ENCODE results near the gene SPHKAP. TPM values are rescaled to one million over a fixed set of nuclear protein-coding genes. Genes with fewer than 3 reads are reported as not detected.
"Not testable (repeated sequence)": the region's sequence is repeated elsewhere in the genome, so short reads cannot be mapped to it uniquely, and the experiment has no call there.

SPHKAP gene, protein sequence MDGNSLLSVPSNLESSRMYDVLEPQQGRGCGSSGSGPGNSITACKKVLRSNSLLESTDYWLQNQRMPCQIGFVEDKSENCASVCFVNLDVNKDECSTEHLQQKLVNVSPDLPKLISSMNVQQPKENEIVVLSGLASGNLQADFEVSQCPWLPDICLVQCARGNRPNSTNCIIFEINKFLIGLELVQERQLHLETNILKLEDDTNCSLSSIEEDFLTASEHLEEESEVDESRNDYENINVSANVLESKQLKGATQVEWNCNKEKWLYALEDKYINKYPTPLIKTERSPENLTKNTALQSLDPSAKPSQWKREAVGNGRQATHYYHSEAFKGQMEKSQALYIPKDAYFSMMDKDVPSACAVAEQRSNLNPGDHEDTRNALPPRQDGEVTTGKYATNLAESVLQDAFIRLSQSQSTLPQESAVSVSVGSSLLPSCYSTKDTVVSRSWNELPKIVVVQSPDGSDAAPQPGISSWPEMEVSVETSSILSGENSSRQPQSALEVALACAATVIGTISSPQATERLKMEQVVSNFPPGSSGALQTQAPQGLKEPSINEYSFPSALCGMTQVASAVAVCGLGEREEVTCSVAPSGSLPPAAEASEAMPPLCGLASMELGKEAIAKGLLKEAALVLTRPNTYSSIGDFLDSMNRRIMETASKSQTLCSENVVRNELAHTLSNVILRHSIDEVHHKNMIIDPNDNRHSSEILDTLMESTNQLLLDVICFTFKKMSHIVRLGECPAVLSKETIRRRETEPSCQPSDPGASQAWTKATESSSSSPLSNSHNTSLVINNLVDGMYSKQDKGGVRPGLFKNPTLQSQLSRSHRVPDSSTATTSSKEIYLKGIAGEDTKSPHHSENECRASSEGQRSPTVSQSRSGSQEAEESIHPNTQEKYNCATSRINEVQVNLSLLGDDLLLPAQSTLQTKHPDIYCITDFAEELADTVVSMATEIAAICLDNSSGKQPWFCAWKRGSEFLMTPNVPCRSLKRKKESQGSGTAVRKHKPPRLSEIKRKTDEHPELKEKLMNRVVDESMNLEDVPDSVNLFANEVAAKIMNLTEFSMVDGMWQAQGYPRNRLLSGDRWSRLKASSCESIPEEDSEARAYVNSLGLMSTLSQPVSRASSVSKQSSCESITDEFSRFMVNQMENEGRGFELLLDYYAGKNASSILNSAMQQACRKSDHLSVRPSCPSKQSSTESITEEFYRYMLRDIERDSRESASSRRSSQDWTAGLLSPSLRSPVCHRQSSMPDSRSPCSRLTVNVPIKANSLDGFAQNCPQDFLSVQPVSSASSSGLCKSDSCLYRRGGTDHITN (N-terminal part only)
- total RNA-seq = 1 to 10 TPM in 4 of 7 donors, under 1 TPM in 3; 0.06 to 8.2 (median 1.1) TPM
- under 1 TPM in 2 of 3 donors, not detected in 1; 0.02 to 0.03 TPM for polyA plus RNA-seq
- long read RNA-seq, donor 1 = 0 reads
- long read RNA-seq, donor 2 = 0 reads

DNA sequence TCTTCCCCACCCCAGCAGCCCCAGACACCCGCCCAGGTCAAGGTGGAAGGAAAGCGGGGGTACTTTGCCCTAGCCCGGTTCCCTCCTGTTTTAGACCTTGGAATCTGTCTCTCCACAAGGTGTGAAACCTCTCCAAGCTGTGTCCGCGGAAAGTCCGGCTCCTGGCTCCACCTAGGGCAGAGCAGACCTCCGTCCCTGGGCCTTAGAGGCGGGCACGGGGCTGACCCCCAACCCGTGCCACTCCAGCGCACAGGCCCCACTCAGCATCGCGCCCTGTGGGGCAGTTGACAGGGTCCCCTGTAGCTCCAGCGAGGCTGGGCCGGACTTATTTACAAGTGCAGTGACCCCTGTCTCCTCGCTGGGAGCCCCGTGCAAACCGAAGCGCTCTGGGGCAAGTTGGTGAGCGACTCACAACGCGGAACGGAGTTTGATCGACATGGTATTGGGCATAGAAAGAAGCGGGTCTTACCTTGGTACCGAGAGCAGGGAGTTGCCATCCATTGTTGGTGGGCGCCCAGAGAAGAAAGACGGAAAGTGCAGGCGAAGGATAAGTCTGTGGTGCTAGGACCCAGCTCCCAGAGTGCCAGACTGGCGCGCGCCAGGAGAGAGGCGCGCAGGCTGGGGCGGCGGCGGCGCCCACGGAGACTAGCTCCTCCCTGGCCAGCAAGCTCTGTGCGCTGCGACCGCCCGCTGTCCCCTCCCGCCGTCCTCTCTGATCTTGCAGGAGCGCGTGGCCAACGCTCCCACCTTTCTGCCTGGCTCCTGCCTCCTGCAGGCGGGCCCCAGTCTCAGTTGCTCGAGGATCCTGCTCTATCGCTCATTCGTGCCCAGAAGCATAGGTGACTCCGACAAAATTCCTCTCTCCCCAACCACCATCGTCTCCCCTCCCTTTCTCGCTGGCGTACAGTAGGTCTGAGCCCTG lies at the start of gene SPHKAP:
Gene SPHKAP, minus strand, starts transcription at position 590 of the 922 bp plus-strand sequence. Its CDS starts 89 bp downstream, at position 501.
- TF ChIP-seq POLR2A (IDR thresholded peaks at IDR 0.05) (no peak), POLR2AphosphoS5 (IDR thresholded peaks at IDR 0.05) (peak in 1 of 3 donors; percentile 19), CTCF (IDR thresholded peaks at IDR 0.05 in 8 of 11, conservative IDR thresholded peaks at IDR 0.05 in 3 of 11) (no peak)
- WGBS, 5 donors = 9 to 18% (median 11%) methylated on average over 35 to 56 of the region's 56 CpGs
- peak; percentile 73 for DNase-seq

GRCh38 chr2:228227466-228227865 lies 46.0 kb upstream of the SPHKAP start:
- Histone ChIP-seq H3K9me3 (peaks cover 0 to 5% (median 0%) of the 10 kb centered on the region in 8 donors), H3K4me3 (no peak overlapping the region), H3K4me1 (no peaks in the 10 kb centered on the region), H3K27ac (no peak overlapping the region), H3K36me3 (no peaks in the 10 kb centered on the region), H3K27me3 (replicated peaks in 1 of 7) (no peaks in the 10 kb centered on the region)
- DNase-seq = no peak
- intact Hi-C loops (cut with DNase I; ENCODE audit: low total_unique reads) = no loop called here
- 78 to 85% (median 81%) methylated on average over 6 of the region's 6 CpGs for WGBS, 5 donors
- no peak for TF ChIP-seq POLR2AphosphoS5 (IDR thresholded peaks at IDR 0.05)
- no peak for TF ChIP-seq POLR2A (IDR thresholded peaks at IDR 0.05)
- no peak for TF ChIP-seq CTCF (IDR thresholded peaks at IDR 0.05 in 8 of 11, conservative IDR thresholded peaks at IDR 0.05 in 3 of 11)

More for the DNA sequence above, at the start of gene SPHKAP:
- peaks cover 0 to 25% (median 15%) of the 10 kb centered on the region in 7 donors for H3K27me3 ChIP-seq (replicated peaks in 1 of 7)
- H3K36me3 ChIP-seq = no peaks in the 10 kb centered on the region
- no peak within 1 kb of the TSS for H3K27ac ChIP-seq
- peaks cover 0 to 41% (median 10%) of the 10 kb centered on the region in 8 donors for H3K9me3 ChIP-seq
- intact Hi-C loops (cut with DNase I; ENCODE audit: low total_unique reads) = no loop called here
- H3K4me3 ChIP-seq = peak within 1 kb of the TSS in 7 of 8 donors; percentile 6 to 62 (median 27)
- H3K4me1 ChIP-seq = peaks cover 0 to 11% (median 0%) of the 10 kb centered on the region in 6 donors

DNA sequence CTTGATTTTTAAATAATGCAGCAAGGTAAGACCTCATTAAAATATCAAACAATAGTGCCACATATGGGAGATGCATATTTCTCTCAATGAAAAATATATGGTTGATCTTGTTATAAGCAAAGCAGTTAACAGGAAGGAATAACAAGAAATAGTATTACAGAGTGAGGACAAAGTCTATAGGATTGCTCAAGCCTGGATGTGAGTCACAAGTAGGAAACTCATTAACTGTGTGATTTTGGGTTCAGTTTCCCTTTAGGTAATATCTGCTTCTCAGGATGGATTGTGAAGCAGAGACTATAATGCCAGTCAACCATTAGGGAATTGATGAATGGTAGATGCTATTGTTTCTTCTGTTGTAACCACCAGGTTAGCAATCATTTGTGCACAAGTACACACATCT lies 42.9 kb upstream of the SPHKAP start:
- Histone ChIP-seq H3K36me3 (no peaks in the 10 kb centered on the region), H3K4me3 (no peak overlapping the region), H3K9me3 (peaks cover 0 to 5% (median 0%) of the 10 kb centered on the region in 8 donors), H3K27ac (no peak overlapping the region), H3K4me1 (no peaks in the 10 kb centered on the region), H3K27me3 (replicated peaks in 1 of 7) (no peaks in the 10 kb centered on the region)
- intact Hi-C loops (cut with DNase I; ENCODE audit: low total_unique reads) = no loop called here
- TF ChIP-seq POLR2AphosphoS5 (IDR thresholded peaks at IDR 0.05) = no peak
- no peak for TF ChIP-seq POLR2A (IDR thresholded peaks at IDR 0.05)
- no peak for TF ChIP-seq CTCF (IDR thresholded peaks at IDR 0.05 in 8 of 11, conservative IDR thresholded peaks at IDR 0.05 in 3 of 11)
- DNase-seq = no peak

DNA sequence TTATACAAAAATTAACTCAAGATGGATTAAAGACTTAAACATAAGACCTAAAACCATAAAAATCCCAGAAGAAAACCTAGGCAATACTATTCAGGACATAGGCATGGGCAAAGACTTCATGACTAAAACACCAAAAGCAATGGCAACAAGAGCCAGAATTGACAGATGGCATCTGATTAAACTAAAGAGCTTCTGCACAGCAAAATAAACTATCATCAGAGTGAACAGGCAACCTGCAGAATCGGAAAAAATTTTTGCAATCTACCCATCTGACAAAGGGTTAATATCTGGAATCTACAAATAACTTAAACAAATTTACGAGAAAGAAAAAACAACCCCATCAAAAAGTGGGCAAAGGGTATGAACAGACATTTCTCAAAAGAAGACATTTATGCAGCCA lies 37.1 kb upstream of the SPHKAP start:
- H3K27me3 ChIP-seq (replicated peaks in 1 of 7); H3K4me1 ChIP-seq; H3K36me3 ChIP-seq; H3K4me3 ChIP-seq; H3K27ac ChIP-seq; intact Hi-C loops (cut with DNase I; ENCODE audit: low total_unique reads); DNase-seq: not testable (repeated sequence)
- WGBS, 5 donors = 78 to 93% (median 82%) methylated on average over 2 of the region's 2 CpGs
- peaks cover 0 to 16% (median 2%) of the 10 kb centered on the region in 8 donors for H3K9me3 ChIP-seq

Data from spleen (tissue), 13 donors.